Activated naive CD4-positive, alpha-beta T cell treated with anti-CD3 and anti-CD28 coated beads for 36 hours (primary cell): ENCODE results near the gene ABHD12B. TPM values are rescaled to one million over a fixed set of nuclear protein-coding genes. Genes with fewer than 3 reads are reported as not detected.
"Not testable (repeated sequence)": the region's sequence is repeated elsewhere in the genome, so short reads cannot be mapped to it uniquely, and the experiment has no call there.

ENCODE experiments used
- CTCF ChIA-PET: fragments of 350-600 bp; sonication (Branson Sonifier 250); formaldehyde crosslinking; loops from one replicate; lab custom pipeline; 2021; ENCODE audit warnings: antibody characterized with exemption; lab: Charles Lee
- DNase-seq: peaks from one replicate; pipeline ENCODE4 v3.0.0-alpha.2; 2020
- H3K27ac Mint-ChIP-seq: one replicate; pipeline ENCODE4 v1.8.0; 2021; ENCODE audit warnings: mild to moderate bottlenecking, mixed read lengths
- H3K27me3 Mint-ChIP-seq: one replicate; pipeline ENCODE4 v1.8.0; 2021; ENCODE audit warnings: low read depth, mixed read lengths
- H3K36me3 Mint-ChIP-seq: one replicate; pipeline ENCODE4 v1.8.0; 2021; ENCODE audit warnings: low read depth, mixed read lengths
- H3K4me1 Mint-ChIP-seq: one replicate; pipeline ENCODE4 v1.8.0; 2021; ENCODE audit warnings: low read depth, mixed read lengths
- H3K4me3 Mint-ChIP-seq: one replicate; pipeline ENCODE4 v1.8.0; 2021; ENCODE audit warnings: mild to moderate bottlenecking, moderate library complexity, mixed read lengths
- H3K9me3 Mint-ChIP-seq: one replicate; pipeline ENCODE4 v1.8.0; 2021; ENCODE audit warnings: mixed read lengths
- intact Hi-C: fragments of 100-400 bp; cut with micrococcal nuclease; formaldehyde crosslinking; loops from one replicate; pipeline ENCODE4 v1.15.1; 2023
- total RNA-seq, 2 experiments: library from RNA; stranded (reverse); gene quantifications; one replicate each; pipeline ENCODE4 v1.2.3, GENCODE V29; 2021

Gene ABHD12B
- total RNA-seq, 2 experiments from 2014 or later = not detected

DNA sequence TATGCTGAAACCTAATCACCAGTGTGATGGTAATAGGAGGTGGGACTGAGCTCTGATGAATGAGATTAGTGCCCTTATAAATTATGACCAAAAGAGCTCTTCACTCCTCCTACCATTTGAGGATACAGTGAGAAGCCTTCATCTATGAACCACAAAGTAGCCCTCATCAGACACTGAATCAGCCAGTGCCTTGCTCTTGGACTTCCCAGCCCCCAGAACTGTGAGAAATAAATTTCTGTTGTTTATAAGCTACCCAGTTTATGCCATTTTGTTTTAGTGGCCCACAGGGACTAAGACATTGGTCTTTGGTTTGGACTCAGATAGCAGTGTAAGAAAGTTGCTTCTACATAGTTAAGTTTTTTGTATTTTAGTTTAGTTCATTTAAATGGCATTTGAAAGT is 32.9 kb downstream of the ABHD12B start:
- no peak overlapping the region for H3K27ac Mint-ChIP-seq
- no peak for DNase-seq
- no peaks in the 10 kb centered on the region for H3K9me3 Mint-ChIP-seq
- CTCF ChIA-PET = interaction anchor here (0.8 kb wide), 1 partner anchor 9 kb away, joined by 3 read pairs; no protein-coding TSS in a partner anchor
- no peak overlapping the region for H3K4me3 Mint-ChIP-seq
- no peaks in the 10 kb centered on the region for H3K36me3 Mint-ChIP-seq
- H3K4me1 Mint-ChIP-seq = no peaks in the 10 kb centered on the region
- intact Hi-C loops = no loop called here
- H3K27me3 Mint-ChIP-seq = no peaks in the 10 kb centered on the region

DNA sequence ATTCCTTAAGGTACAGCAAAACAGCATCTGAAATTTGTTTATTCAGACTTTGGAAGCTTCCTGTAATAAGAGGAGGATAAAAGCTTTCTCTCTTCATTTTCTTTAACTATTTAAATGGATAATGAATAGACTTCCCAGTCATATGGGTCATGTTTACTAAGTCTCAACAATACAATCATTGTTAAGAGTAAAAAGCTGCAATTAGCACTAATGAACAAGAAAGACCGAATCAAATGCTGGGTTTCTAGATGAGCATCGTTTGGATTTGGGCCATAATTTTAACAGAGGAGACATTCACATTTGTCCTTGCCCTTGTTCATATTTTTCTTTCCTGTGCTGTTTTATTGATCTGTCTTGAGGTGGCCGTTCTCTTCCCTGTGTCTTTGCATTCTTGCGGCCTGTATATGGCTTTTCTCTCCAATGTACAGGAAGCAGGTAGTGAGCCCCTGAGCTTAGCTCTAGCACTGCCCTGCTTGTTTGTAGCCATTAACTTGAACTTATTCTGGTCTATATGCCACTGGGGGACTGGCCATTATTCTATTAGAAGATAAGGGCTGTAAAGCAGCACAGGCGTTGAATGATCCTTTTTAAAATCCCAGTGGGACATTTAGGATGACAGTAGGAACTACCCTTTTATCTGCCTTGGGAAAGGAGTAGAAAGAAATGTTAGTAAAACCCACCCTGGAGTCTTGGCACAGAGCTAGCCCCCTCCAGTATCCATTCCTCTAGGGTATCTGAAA is 34.6 kb downstream of the ABHD12B start:
- intact Hi-C loops = no loop called here
- CTCF ChIA-PET = interaction anchor here (0.6 kb wide), 1 partner anchor 87 kb away, joined by 6 read pairs; no protein-coding TSS in a partner anchor
- H3K4me1 Mint-ChIP-seq = no peaks in the 10 kb centered on the region
- no peaks in the 10 kb centered on the region for H3K36me3 Mint-ChIP-seq
- DNase-seq = no peak
- peaks cover 1% of the 10 kb centered on the region for H3K27me3 Mint-ChIP-seq
- H3K9me3 Mint-ChIP-seq = no peaks in the 10 kb centered on the region
- H3K27ac Mint-ChIP-seq = no peak overlapping the region
- no peak overlapping the region for H3K4me3 Mint-ChIP-seq

DNA sequence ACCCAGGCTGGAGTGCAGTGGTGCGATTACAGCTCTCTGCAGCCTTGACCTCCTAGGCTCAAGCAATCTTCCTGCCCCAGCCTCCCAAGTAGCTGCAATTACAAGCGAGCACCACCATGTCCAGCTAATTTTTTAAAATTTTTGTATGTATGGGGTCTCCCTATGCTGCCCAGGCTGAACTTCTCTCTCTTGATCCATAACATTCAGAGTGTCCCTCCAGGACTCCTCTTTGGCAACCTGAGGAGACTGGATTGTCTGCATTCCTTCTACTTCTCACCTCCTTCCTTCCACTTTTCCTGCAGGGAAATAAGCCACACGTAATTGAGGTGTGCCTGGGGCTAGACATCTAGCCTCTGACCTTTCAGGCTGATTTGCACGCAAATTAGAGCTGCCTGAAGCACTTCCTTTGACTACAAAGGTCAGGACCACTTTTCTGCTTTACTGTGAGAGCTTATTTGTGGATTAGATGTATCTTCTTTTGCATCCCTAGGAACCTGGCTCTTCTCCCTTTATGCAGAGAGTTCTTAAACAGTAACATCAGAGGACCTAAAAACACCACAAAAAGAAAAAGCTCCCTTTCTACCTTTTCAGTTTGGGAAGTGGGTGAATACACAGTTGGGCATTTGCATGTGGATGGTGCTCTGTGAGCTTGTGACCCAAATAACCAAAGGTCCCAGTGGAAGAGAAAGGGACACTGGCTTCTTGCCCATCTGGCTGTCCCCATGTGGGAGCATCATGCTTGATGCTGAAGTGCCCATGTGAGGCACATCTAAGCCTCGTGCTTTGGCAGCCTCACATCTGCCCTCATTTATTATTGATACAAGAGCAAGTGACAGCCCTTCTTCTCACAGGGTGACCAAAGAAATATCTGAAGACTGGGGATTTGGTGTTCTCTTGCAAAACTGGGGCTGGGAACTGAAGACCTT is 38.9 kb downstream of the ABHD12B start:
- Mint-ChIP-seq H3K4me3 (no peak overlapping the region), H3K27ac (no peak overlapping the region), H3K27me3 (peaks cover 4% of the 10 kb centered on the region), H3K4me1 (no peaks in the 10 kb centered on the region), H3K36me3 (no peaks in the 10 kb centered on the region), H3K9me3 (no peaks in the 10 kb centered on the region)
- intact Hi-C loops = no loop called here
- no peak for DNase-seq
- CTCF ChIA-PET = interaction anchor here (0.6 kb wide), 1 partner anchor 1345 kb away, joined by 3 read pairs; no protein-coding TSS in a partner anchor

DNA sequence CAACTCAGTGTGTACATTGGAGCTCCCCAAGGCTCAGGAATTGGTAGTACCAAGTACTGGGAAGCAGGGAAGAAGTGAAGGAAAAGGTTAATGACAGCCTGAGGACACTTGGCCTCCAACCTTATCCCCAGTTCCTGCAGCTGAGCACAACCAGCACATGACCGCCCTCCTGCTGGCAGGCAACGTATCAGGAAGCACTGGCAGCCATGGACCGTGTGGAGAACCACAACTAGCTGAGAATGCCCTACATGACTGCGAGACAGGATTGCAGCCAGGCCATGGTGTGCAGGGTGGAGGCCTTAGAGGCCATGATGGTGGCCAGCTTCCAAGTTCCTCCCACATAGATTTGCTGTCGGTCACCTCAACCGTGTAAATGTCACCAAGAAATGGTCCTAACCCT is 45.6 kb downstream of the ABHD12B start:
- CTCF ChIA-PET = no interaction called here
- H3K9me3 Mint-ChIP-seq = no peaks in the 10 kb centered on the region

DNA sequence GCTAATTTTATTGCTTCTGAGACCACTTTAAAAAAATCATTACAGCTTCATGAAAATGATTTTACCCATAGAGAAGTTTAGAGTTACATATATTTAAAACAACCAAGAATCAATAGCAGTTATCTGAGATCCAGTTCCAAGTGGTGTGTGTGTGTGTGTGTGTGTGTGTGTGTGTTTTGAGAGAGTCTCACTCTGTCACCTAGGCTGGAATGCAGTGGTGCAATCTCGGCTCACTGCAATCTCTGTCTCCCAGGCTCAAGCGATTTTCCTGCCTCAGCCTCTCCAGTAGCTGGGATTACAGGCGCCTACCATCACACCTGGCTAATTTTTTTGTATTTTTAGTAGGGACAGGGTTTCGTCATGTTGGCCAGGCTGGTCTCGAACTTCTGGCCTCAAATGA is 47.7 kb downstream of the ABHD12B start:
- intact Hi-C loops, H3K36me3 Mint-ChIP-seq, DNase-seq, H3K9me3 Mint-ChIP-seq, H3K4me1 Mint-ChIP-seq, H3K4me3 Mint-ChIP-seq, CTCF ChIA-PET, H3K27ac Mint-ChIP-seq, H3K27me3 Mint-ChIP-seq: not testable (repeated sequence)

More for the DNA sequence above, 45.6 kb downstream of the ABHD12B start:
- Mint-ChIP-seq H3K36me3 (no peaks in the 10 kb centered on the region), H3K4me1 (no peaks in the 10 kb centered on the region), H3K27ac (no peak overlapping the region), H3K27me3 (peaks cover 2% of the 10 kb centered on the region), H3K4me3 (no peak overlapping the region)
- DNase-seq = no peak
- intact Hi-C loops = no loop called here

DNA sequence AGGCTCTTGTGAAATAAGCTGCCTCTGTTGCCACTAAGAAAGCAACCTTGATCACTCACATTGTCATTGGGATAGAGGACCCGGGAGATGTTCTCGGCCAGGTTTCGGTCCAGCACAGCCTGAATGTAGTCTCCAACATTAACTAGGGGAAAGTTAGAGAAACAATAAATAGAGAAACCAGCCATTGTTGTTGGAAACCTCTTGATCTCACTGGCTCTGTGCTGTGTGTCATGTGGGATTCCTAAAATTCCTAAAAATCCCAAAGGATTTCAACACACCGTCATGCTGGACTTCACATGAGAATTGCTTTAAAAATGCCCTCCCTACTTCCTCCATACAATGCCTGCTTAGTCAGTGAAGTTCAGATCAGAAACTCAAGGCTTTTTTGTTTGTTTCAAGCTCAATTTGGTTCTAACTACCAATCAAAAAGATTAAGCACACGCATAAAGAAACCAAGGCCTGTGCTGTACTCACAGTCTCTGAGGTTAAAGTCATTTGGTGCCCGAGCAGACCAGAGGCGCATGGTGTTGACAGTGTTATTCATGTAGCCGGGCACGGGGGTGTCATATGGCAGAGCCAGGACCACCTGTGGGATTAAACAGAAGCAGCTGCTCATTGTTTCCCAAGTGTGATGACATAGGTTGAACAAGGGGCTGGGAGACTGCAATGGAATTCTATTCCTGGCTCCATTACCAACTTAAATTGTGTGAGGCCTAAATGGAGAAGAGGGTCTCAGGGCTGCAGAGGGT is 48.8 kb downstream of the ABHD12B start:
- no peak for DNase-seq
- Mint-ChIP-seq H3K27ac (no peak overlapping the region), H3K4me1 (no peaks in the 10 kb centered on the region), H3K27me3 (peaks cover 2% of the 10 kb centered on the region), H3K36me3 (no peaks in the 10 kb centered on the region), H3K4me3 (no peak overlapping the region), H3K9me3 (no peaks in the 10 kb centered on the region)
- CTCF ChIA-PET = interaction anchor here (0.6 kb wide), 2 partner anchors 212 to 300 kb away, joined by 3 to 5 read pairs; no protein-coding TSS in a partner anchor
- intact Hi-C loops = no loop called here

DNA sequence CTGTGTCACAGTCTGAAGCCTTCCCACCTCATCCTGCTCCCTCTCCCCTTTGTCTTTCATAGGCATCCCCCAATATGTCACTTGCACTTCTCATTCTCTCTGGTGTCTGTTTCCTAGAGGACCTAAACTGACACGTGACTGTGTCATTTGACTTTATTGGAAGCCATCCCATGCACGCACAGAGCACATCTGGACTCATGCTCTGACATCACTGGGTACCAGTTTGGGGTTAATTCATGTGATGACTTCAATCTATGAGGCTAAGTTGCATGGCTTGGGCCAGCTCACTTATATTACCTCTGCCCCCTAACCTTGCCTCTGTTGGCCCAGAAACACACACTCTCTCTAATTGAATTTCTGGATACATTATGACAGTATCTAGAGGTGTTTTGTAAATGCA is 51.0 kb downstream of the ABHD12B start:
- CTCF ChIA-PET = no interaction called here
- Mint-ChIP-seq H3K36me3 (no peaks in the 10 kb centered on the region), H3K4me1 (no peaks in the 10 kb centered on the region), H3K27me3 (peaks cover under 1% of the 10 kb centered on the region), H3K27ac (no peak overlapping the region), H3K4me3 (no peak overlapping the region), H3K9me3 (no peaks in the 10 kb centered on the region)
- intact Hi-C loops = no loop called here
- DNase-seq = no peak

DNA sequence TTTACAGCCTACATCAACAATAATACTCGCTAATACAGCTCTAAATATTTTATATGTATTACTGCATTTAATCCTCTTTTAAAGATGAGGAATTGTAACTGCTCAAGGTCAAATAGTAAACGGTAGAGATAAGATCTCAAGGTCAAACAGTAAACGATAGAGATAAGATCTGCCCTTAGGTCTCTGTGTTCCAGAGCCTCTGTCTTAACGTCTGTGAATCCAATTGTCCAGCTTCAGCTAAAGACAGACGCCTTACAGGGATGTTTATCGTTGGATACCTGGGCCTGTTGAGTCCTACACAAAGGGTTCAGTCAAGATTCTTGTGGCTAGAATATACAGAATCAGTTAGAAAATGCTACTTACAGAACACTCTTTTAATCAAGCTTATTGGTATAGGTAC is 52.4 kb downstream of the ABHD12B start:
- no peak overlapping the region for H3K27ac Mint-ChIP-seq
- intact Hi-C loops = no loop called here

DNA sequence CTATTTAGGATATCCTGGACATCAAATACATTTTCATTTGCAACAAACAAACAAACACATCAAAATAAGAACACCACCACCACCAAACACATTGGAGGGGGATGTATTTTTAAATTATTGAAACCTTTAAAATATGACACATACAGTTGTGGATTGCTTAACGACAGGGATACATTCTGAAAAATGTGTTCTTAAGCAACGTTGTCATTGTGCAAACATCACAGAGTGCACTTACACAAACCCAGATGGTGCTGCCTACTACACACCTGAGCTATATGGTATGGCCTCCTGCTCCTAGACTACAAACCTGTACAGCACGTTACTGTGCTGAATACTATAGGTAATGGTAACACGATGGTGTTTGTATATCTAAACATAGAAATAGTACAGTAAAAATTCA is 53.0 kb downstream of the ABHD12B start:
- H3K27ac Mint-ChIP-seq = no peak overlapping the region

More for the DNA sequence above, 52.4 kb downstream of the ABHD12B start:
- H3K4me1 Mint-ChIP-seq = no peaks in the 10 kb centered on the region
- H3K9me3 Mint-ChIP-seq = no peaks in the 10 kb centered on the region
- DNase-seq = no peak
- CTCF ChIA-PET = no interaction called here
- H3K36me3 Mint-ChIP-seq = no peaks in the 10 kb centered on the region
- no peak overlapping the region for H3K4me3 Mint-ChIP-seq
- no peaks in the 10 kb centered on the region for H3K27me3 Mint-ChIP-seq

DNA sequence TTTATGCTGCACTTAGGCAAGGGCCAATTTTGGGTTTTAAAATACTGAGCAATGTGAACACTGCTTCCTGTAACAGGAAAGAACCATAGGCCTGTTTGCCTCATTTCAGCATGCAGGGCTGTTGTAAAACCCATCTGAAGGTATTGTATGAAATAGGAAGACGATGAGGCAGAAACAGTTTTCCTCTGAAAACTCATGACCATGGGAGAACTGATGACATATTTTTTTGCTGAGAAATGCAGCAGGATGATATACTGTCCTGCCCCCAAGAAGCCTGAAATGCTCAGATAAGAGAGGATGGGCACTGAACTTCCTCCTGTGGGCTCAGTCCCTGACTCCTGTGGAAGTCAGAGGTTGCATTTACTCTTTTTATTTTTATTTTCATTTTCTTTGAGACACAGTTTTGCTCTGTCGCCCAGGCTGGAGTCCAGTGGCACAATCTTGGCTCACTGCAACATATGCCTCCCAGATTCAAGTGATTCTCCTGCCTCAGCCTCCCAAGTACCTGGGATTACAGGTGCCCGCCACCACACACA is 55.1 kb downstream of the ABHD12B start:
- no peak for DNase-seq
- Mint-ChIP-seq H3K4me1 (no peaks in the 10 kb centered on the region), H3K27me3 (no peaks in the 10 kb centered on the region), H3K4me3 (no peak overlapping the region), H3K9me3 (no peaks in the 10 kb centered on the region), H3K27ac (no peak overlapping the region), H3K36me3 (no peaks in the 10 kb centered on the region)
- CTCF ChIA-PET = interaction anchor here (0.6 kb wide), 1 partner anchor 505 kb away, joined by 3 read pairs; no protein-coding TSS in a partner anchor
- intact Hi-C loops = no loop called here

More for the DNA sequence above, 53.0 kb downstream of the ABHD12B start:
- no peaks in the 10 kb centered on the region for H3K27me3 Mint-ChIP-seq
- no peaks in the 10 kb centered on the region for H3K9me3 Mint-ChIP-seq
- no peaks in the 10 kb centered on the region for H3K36me3 Mint-ChIP-seq
- CTCF ChIA-PET = interaction anchor here (0.6 kb wide), 1 partner anchor 356 kb away, joined by 4 read pairs; no protein-coding TSS in a partner anchor
- no peak overlapping the region for H3K4me3 Mint-ChIP-seq
- no peak for DNase-seq
- H3K4me1 Mint-ChIP-seq = no peaks in the 10 kb centered on the region
- intact Hi-C loops = no loop called here

DNA sequence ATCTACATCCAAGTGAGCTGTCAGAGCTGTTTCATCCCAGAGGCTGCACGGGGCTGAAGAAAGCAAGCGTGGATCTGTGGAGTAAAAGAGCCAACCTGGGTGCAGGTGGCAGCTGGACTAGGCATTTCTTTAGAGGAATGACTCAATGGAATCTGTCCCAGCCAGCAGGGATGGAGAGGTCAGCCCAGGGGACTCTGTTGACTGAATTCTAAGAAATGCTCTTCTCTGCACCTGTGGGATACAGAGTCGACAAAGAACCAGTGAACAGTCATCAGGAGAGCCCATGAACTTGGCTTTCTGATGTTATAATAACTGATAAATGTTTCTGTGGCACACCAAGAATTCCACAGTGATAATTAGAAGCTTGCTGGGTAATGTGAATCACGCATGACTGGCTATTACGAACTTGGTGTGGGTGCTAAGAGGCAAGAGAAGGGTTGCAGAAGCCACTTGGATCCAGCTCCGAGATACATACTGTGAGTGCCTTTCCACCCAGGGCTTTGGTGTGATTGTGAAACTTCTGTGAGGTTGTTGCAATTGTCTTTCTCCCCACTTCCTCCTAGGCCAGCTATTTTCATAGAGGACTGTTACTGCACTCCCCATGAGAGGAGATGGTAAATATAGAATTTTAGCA is 56.3 kb downstream of the ABHD12B start:
- H3K36me3 Mint-ChIP-seq = no peaks in the 10 kb centered on the region
- intact Hi-C loops = no loop called here
- no peaks in the 10 kb centered on the region for H3K9me3 Mint-ChIP-seq
- H3K4me3 Mint-ChIP-seq = no peak overlapping the region
- no peak overlapping the region for H3K27ac Mint-ChIP-seq
- H3K27me3 Mint-ChIP-seq = peaks cover 3% of the 10 kb centered on the region
- CTCF ChIA-PET = interaction anchor here (0.6 kb wide), 1 partner anchor 163 kb away, joined by 3 read pairs; no protein-coding TSS in a partner anchor
- DNase-seq = no peak
- H3K4me1 Mint-ChIP-seq = no peaks in the 10 kb centered on the region
